MV-4-11 (cell line): Measurements from ENCODE around the gene GNAQ.
"Not testable (repeated sequence)": the region's sequence is repeated elsewhere in the genome, so short reads cannot be mapped to it uniquely, and the experiment has no call there.

ENCODE experiments used
- DNase-seq: peaks from one replicate; lab custom pipeline; 2025; lab: John Stamatoyannopoulos, UW

GNAQ gene

DNA sequence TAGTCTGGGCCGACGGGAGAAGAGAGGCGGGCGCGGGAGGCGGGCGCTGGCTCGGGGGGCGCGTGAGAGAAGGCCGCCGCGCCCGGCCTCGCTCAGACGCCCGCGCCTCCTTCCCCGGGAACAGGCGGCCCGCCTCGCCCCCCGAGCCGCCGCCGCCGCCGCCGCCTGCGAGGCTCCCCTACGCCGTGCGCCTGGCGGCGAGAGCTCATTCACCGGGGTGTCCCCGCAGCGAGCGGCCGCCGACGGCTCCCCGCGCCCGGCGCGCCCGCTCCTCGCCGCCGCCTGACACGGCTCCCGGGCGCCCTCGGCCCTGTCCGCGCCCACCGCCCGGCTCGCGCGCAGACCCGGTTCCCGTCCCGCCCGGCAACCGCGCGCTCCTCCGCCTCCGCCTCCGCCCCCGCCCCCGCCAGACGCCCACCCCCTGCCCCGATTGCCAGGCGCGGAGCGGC is at the start of gene GNAQ:
Gene GNAQ (minus strand): TSS at position 368 of the 449 bp plus-strand sequence. CDS start 576 bp downstream, outside the sequence.
- DNase-seq = no peak

- DNase-seq = peak; percentile 37
These were observed 43.0 kb upstream of the GNAQ start for GRCh38 chr9:78074385-78075291.

GRCh38 chr9:78073722-78074121 is 42.1 kb upstream of the GNAQ start:
- DNase-seq = no peak

DNA sequence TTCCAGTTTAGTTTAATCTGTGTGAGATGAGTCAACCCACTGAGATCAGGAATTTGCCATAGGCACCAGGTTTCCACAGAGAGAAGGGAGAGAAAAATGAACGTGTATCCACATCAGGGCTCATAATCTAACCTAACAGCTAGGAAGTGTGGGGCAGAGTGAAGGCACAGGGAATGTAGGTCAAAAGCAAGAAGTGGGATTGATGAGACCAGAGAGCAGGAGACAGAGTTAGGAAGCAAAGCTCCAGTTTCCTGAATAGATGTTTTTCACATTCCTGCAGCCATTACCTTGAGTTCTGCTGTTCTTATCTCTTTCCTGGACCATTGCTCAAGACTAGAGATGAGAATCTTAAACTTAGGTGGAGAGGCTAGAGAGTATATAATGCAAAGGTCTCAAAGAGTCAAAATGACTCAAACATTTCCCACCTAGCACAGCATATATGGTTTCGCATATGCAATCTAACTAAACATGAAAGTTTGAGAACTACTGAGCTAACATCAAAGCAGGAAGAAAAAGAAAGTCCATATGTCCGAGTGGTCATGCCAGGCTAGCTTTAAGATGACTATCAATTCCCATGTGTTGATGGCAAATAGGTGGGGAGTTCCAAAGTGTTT is 41.1 kb upstream of the GNAQ start:
- DNase-seq = no peak

- DNase-seq = no peak
These were observed 38.9 kb upstream of the GNAQ start for GRCh38 chr9:78070521-78070920.

GRCh38 chr9:78064075-78064474 is 32.5 kb upstream of the GNAQ start:
- DNase-seq = no peak

DNA sequence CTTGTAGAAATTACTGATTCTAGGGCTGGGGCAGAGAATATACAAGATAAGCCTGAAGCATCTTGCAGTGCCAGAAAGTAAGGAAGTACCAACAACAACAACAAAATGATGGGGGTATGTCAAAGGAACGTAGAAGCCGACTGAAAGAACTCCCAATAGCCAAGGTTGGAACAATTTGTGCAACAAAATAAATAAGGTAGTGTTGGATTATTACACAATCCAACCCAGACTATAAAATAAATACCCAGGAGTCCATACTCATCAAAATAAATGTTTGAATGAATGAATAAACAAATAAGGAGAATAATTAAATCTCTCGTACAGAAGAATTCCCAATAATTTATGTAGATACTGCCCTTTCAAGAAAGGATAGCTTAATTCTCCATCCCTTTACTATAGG is 31.1 kb upstream of the GNAQ start:
- DNase-seq = no peak

DNA sequence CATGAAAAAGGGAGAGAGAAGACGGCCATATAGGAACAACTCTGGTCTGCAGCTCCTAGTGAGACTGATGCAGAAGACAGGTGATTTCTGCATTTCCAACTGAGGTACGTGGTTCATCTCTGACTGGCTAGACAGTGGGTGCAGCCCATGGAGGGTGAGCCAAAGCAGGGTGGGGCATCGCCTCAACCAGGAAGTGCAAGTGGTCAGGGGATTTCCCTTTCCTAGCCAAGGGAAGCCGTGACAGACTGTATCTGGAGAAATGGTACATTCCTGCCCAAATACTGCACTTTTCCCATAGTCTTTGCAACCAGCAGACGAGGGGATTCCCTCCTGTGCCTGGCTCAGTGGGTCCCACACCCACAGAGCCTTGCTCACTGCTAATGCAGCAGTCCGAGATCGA is 22.6 kb upstream of the GNAQ start:
- DNase-seq = not testable (repeated sequence)

DNA sequence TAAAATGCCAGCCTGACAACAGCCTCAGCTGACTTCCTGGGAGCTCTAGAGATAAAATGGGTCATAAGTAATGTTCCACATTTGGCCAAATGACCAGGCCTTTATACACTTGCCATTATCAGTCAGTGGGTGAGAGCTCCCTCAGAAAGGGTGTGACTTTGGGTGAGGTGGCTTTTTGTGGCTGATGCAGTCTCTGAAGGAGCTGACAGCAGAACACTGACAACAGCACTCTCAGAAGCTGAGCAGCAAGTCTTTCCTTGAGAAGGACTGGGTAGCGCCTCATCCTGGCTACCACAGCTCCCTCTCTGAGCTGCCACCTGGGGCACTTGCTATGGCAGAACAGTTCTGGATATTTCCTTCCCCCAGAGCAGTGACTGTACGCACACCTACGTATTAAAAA is 22.0 kb upstream of the GNAQ start:
- DNase-seq = no peak

GRCh38 chr9:78050421-78050820 is 18.8 kb upstream of the GNAQ start:
- no peak for DNase-seq

DNA sequence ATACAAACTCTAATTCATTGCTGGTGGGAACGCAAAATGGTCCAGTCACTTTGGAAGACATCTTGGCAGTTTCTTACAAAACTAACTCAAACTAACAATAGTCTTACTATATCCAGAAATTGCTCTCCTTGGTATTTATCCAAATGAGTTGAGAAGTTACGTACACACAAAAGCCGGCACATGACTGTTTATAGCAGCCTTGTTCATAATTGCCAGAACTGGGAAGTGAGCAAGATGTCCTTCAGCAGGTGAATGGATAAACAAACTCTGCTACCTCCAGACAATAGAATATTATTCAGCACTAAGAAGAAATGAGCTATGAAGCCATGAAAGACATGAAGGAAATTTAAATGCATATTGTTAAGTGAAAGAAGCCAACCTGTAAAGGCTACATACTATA is 17.9 kb upstream of the GNAQ start:
- no peak for DNase-seq

DNA sequence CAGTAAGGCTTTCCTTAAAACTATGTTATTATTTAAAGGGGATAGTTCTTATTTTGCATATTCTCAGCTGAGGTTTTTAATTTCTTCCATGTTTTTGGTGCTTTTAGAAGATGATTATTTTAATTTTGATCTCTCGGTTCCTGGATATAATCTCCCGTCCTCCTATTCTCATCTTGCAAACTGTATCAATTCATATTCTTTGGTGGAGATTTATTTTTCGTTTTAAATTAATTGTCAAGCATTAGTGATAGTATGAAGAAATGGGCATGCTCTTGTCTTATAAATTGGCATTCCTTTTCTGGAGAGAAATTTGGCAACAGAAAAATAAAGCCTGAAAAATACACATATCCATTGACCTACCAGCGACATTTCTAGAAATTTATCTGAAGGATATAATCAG is 15.5 kb upstream of the GNAQ start:
- DNase-seq = no peak

- DNase-seq = no peak
These were observed 14.5 kb upstream of the GNAQ start for GRCh38 chr9:78046112-78046511.

DNA sequence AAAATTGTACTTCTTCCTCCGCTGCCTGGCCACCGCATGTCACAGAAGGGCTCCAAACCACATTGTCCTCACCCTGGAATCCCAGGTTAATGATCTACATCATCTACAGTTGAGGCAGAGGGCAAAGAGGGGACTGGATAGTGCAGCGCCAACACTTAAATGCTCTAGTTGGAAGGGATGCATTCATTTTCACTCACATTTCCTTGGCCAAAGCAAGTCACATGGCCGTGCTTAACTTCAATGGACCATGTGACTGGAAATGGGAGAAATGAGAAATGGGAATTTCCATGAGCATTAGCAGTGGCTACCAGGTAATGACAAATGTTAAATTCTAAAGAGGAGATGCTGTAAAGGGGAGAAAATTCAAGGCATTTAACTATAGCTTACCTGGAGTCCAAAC is 13.3 kb upstream of the GNAQ start:
- DNase-seq = no peak

- DNase-seq = no peak
These were observed 12.6 kb upstream of the GNAQ start for GRCh38 chr9:78044189-78044588.

- no peak for DNase-seq
These were observed 10.4 kb upstream of the GNAQ start for GRCh38 chr9:78041971-78042370.

- no peak for DNase-seq
These were observed 9.1 kb upstream of the GNAQ start for GRCh38 chr9:78040726-78041125.

- DNase-seq = peak; percentile 19
These were observed 7.1 kb upstream of the GNAQ start for GRCh38 chr9:78038620-78039300.

DNA sequence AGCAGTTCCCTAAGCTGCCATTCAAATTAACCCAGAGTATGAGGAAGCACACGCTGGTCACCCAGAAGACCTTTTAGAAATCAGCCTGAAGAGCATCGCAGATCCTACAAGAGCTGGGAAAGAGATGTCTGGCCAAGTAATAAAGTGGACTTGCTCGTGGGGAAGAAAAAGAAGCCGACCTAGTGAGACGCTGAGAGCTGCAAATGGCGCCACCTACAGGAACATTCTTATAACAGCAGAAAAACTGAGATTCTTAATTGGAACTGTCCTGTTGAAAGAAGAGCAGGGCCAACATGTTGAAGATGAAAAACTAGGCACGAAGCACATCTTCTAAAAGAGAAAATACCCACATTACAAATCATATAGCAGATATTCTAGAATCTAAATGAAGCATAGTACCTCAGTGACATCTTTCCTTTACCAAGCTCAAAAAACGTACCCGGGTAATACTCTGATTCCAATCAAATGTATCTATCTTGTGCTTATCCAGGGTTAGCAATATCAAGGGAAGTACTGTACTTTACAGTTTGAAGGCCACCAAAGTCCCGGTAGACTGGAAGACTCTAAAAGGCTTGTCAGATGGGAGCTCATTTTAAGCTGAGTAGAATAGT is 3.9 kb upstream of the GNAQ start:
- peak; percentile 87 for DNase-seq

- peak; percentile 45 for DNase-seq
These were observed 2.3 kb upstream of the GNAQ start for GRCh38 chr9:78033870-78034269.

DNA sequence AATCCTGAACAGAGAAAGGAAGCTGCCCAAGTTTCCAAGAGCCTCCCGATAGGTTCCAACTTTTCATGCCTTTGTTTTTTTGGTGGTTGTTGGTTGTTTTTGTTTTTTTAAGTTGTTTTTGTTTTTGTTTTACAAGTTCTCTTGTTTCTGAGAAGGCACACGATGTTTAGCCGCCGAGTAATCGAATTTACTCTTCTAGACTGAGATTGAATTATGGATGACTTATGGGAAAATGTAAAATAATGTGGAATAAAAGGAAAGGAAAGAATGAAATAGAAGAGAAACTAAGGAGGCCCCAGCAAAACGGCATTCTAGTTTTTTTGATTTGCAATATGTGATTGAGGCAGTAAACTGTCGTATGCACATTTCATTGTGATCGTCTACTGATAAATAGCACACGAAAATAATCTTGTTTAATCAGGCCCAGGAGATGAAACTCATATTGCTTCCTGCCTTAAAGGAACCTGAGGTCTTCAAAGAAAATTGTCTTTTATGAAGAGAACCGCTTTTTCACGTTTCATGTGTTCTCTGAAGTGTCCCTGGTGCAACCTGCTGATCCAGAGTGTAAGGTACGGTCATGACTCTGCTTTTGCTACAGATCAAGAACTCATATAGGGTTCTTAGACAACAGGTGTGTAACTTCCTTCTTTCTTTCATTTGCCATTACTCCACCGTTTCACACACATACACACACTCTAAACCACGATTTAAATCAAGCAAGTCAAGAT is 1.3 kb upstream of the GNAQ start:
- DNase-seq = peak; percentile 50
